H1 (cell line): ENCODE measurements around the gene UHRF2. TPM values are rescaled to one million over a fixed set of nuclear protein-coding genes. Genes with fewer than 3 reads are reported as not detected.

Experiments used
- CTCF ChIA-PET: fragments of 300-600 bp; sonication (Branson Sonifier 250); formaldehyde crosslinking; loops from one replicate; lab custom pipeline; 2021; ENCODE audit not compliant: partially characterized antibody; lab: Charles Lee
- POLR2A ChIA-PET: fragments of 300-600 bp; sonication (Branson Sonifier 250); formaldehyde crosslinking; loops from one replicate; lab custom pipeline; 2021; ENCODE audit warnings: inconsistent platforms; ENCODE audit not compliant: partially characterized antibody; lab: Charles Lee
- DNase-seq, 2 experiments: peaks; one replicate each; pipeline versions ENCODE4 v3.0.0 to v3.0.0-alpha.2; 2010 to 2022; ENCODE audit warnings: low spot score in 2 of 2, low read depth in 1 of 2, mixed read lengths in 1 of 2
- FAIRE-seq: peaks from 2 replicates; lab custom pipeline; 2011; peaks lifted over from hg19 to GRCh38; lab: Jason Lieb, UNC
- H2AFZ ChIP-seq: 2 replicates; pipeline ENCODE4 v1.8.1; 2012; ENCODE audit warnings: low read length, inconsistent platforms
- H2AK5ac ChIP-seq: 2 replicates; pipeline ENCODE4 v1.6.1; 2013; ENCODE audit warnings: low read depth, low read length
- H2BK120ac ChIP-seq: replicated peaks from 2 replicates; pipeline ENCODE3; 2013; ENCODE audit warnings: low read depth, low read length, inconsistent platforms
- H2BK12ac ChIP-seq: 2 replicates; pipeline ENCODE4 v1.6.1; 2013; ENCODE audit warnings: low read depth, low read length
- H2BK15ac ChIP-seq: 2 replicates; pipeline ENCODE4 v1.6.1; 2013; ENCODE audit warnings: low read length
- H2BK20ac ChIP-seq: 2 replicates; pipeline ENCODE4 v1.6.1; 2013; ENCODE audit warnings: low read length
- H2BK5ac ChIP-seq: 2 replicates; pipeline ENCODE4 v1.6.1; 2013; ENCODE audit warnings: low read depth, low read length
- H3K14ac ChIP-seq: 2 replicates; pipeline ENCODE4 v1.6.1; 2013; ENCODE audit warnings: inconsistent platforms; ENCODE audit not compliant: insufficient read length
- H3K18ac ChIP-seq: 2 replicates; pipeline ENCODE4 v1.6.1; 2013; ENCODE audit warnings: low read length; ENCODE audit errors: extremely low read depth
- H3K23ac ChIP-seq: 2 replicates; pipeline ENCODE4 v1.6.1; 2013; ENCODE audit warnings: inconsistent platforms; ENCODE audit not compliant: insufficient read length
- H3K23me2 ChIP-seq: 2 replicates; pipeline ENCODE4 v1.6.1; 2013; ENCODE audit warnings: low read depth, low read length
- H3K27ac ChIP-seq: 2 replicates; pipeline ENCODE4 v1.6.1; 2011; ENCODE audit warnings: low read depth, low read length, inconsistent platforms
- H3K27me3 ChIP-seq, 4 experiments: replicated peaks in 1 of 4; 1 replicate in 1 of 4; 2 replicates in 3 of 4; pipeline versions ENCODE4 v1.6.1 to v1.8.1; 2011 to 2013; ENCODE audit warnings: low read length in 3 of 4, mild to moderate bottlenecking in 3 of 4, inconsistent platforms in 2 of 4, mixed read lengths in 2 of 4, moderate library complexity in 1 of 4; ENCODE audit not compliant: control insufficient read depth in 3 of 4, insufficient read depth in 3 of 4; ENCODE audit errors: extremely low read depth in 1 of 4
- H3K36me3 ChIP-seq, 4 experiments: 2 replicates each; pipeline versions ENCODE4 v1.6.1 to v1.8.1; 2011 to 2013; ENCODE audit warnings: mild to moderate bottlenecking in 4 of 4, low read length in 3 of 4, moderate library complexity in 2 of 4, control low read depth in 1 of 4, inconsistent platforms in 1 of 4; ENCODE audit not compliant: insufficient read depth in 4 of 4, control insufficient read depth in 2 of 4
- H3K4ac ChIP-seq: replicated peaks from 2 replicates; pipeline ENCODE3; 2013; ENCODE audit warnings: low read length, low read depth, mixed read lengths, inconsistent platforms; ENCODE audit not compliant: insufficient read length
- H3K4me1 ChIP-seq, 4 experiments: replicated peaks in 1 of 4; 1 replicate in 1 of 4; 2 replicates in 3 of 4; pipeline versions ENCODE4 v1.6.1 to v1.8.1; 2011 to 2013; ENCODE audit warnings: low read length in 3 of 4, inconsistent platforms in 2 of 4, mixed read lengths in 1 of 4; ENCODE audit not compliant: insufficient read depth in 4 of 4, control insufficient read depth in 3 of 4
- H3K4me2 ChIP-seq, 2 experiments: 2 replicates each; pipeline versions ENCODE4 v1.6.1 to v1.8.1; 2011 to 2013; ENCODE audit warnings: low read depth in 2 of 2, low read length in 2 of 2, control low read depth in 1 of 2, inconsistent platforms in 1 of 2, mild to moderate bottlenecking in 1 of 2; ENCODE audit not compliant: insufficient read depth in 1 of 2
- H3K4me3 ChIP-seq, 4 experiments: fragments of 200-600, 300-600 bp in 1 of 4; sonication (generic), shearing (Covaris generic), sonication (Bioruptor Twin) in 1 of 4; 2 replicates each; pipeline versions ENCODE4 v1.5.1 to v1.8.1; 2011 to 2016; ENCODE audit warnings: low read length in 4 of 4, low read depth in 3 of 4, control low read depth in 2 of 4, inconsistent platforms in 2 of 4, mild to moderate bottlenecking in 2 of 4, mixed read lengths in 1 of 4, moderate library complexity in 1 of 4; ENCODE audit not compliant: insufficient read depth in 2 of 4; ENCODE audit errors: extremely low read depth in 1 of 4
- H3K56ac ChIP-seq: replicated peaks from 2 replicates; pipeline ENCODE3; 2013; ENCODE audit warnings: low read depth, mild to moderate bottlenecking, mixed read lengths, low read length, inconsistent platforms; ENCODE audit not compliant: insufficient read length
- H3K79me1 ChIP-seq: 2 replicates; pipeline ENCODE4 v1.6.1; 2013; ENCODE audit warnings: low read depth, low read length, control low read depth
- H3K79me2 ChIP-seq, 2 experiments: 2 replicates each; pipeline versions ENCODE4 v1.6.1 to v1.8.1; 2012 to 2013; ENCODE audit warnings: low read length in 2 of 2, mild to moderate bottlenecking in 2 of 2, inconsistent platforms in 1 of 2; ENCODE audit not compliant: insufficient read depth in 2 of 2, control insufficient read depth in 1 of 2
- H3K9ac ChIP-seq, 4 experiments: replicated peaks in 1 of 4; 1 replicate in 1 of 4; 2 replicates in 3 of 4; pipeline versions ENCODE4 v1.6.1 to v1.8.1; 2011 to 2013; ENCODE audit warnings: low read depth in 3 of 4, low read length in 3 of 4, control low read depth in 2 of 4, mild to moderate bottlenecking in 2 of 4, moderate library complexity in 2 of 4, inconsistent platforms in 1 of 4; ENCODE audit errors: extremely low read depth in 1 of 4
- H3K9me3 ChIP-seq, 2 experiments: 2 replicates each; pipeline versions ENCODE4 v1.6.1 to v1.8.1; 2012 to 2013; ENCODE audit warnings: mild to moderate bottlenecking in 2 of 2, moderate library complexity in 2 of 2, control low read depth in 1 of 2, inconsistent platforms in 1 of 2, low read depth in 1 of 2, low read length in 1 of 2, mixed read lengths in 1 of 2; ENCODE audit not compliant: insufficient read depth in 2 of 2
- H4K20me1 ChIP-seq, 2 experiments: replicated peaks in 1 of 2; 2 replicates each; pipeline versions ENCODE3 to v1.8.1; 2011 to 2013; ENCODE audit warnings: inconsistent platforms in 2 of 2, low read length in 2 of 2, mild to moderate bottlenecking in 1 of 2; ENCODE audit not compliant: insufficient read depth in 2 of 2, control insufficient read depth in 1 of 2
- H4K5ac ChIP-seq: 2 replicates; pipeline ENCODE4 v1.6.1; 2013; ENCODE audit warnings: low read length, low read depth, mixed read lengths, inconsistent platforms; ENCODE audit not compliant: insufficient read length
- H4K8ac ChIP-seq: 2 replicates; pipeline ENCODE4 v1.8.0; 2013; ENCODE audit warnings: mild to moderate bottlenecking, moderate library complexity, low read length, inconsistent platforms; ENCODE audit not compliant: insufficient read depth; ENCODE audit errors: extremely low read depth
- H4K91ac ChIP-seq: replicated peaks from 2 replicates; pipeline ENCODE3; 2013; ENCODE audit warnings: low read length, mixed read lengths, inconsistent platforms; ENCODE audit not compliant: insufficient read length
- ASH2L ChIP-seq: fragments of 200-600, 300-600 bp; sonication (generic); IDR thresholded peaks from one replicate; pipeline ENCODE4 v1.7.1; 2017; ENCODE audit warnings: low read length
- TBP ChIP-seq: IDR thresholded peaks from 2 replicates; pipeline ENCODE4 v1.6.1; 2011; ENCODE audit warnings: low read depth, low read length, improper control_type of control experiment
- WGBS, 2 experiments: shearing (Covaris generic) in 1 of 2; methylation state at CpG; one replicate each; pipeline versions ENCODE4 v1.1.6 to v1.1.7; 2013 to 2015; ENCODE audit warnings: low lambda C conversion rate in 2 of 2, mixed read lengths in 2 of 2, inconsistent platforms in 1 of 2, low coverage in 1 of 2, missing lambda C conversion rate in 1 of 2; ENCODE audit not compliant: insufficient replicate concordance in 2 of 2, insufficient coverage in 1 of 2, insufficient read length in 1 of 2; ENCODE audit errors: extremely low coverage in 1 of 2, missing lambda C conversion rate in 1 of 2; 5-methylcytosine and 5-hydroxymethylcytosine counted together
- polyA plus RNA-seq, 7 experiments: library from polyadenylated mRNA; depleted of rRNA in 3 of 7; stranded (reverse) in 5 of 7; unstranded in 2 of 7; fragments of >200 nt in 5 of 7; fragments of 200-250 nt in 2 of 7; gene quantifications; 1 replicate in 5 of 7; 2 replicates in 1 of 7; 4 replicates in 1 of 7; pipeline versions ENCODE4 v1.2.1 to v1.2.3, GENCODE V29; 2011 to 2013; ENCODE audit warnings: missing spikeins in 2 of 7, mixed read lengths in 2 of 7
- total RNA-seq: library from RNA; stranded (reverse); fragmentation: NEBNext Ultra II Directional; extraction: Animal tissue kit (Norgen Biotek cat#: 25700); gene quantifications from 2 replicates; pipeline ENCODE4 v1.2.1, GENCODE V29; 2021

Gene UHRF2
- total and polyA plus RNA-seq, 2 of the 8 experiments (the other 6 are each of a cell fraction or from before 2014, with no cell fraction given) = 31.8 to 48.0 TPM

DNA sequence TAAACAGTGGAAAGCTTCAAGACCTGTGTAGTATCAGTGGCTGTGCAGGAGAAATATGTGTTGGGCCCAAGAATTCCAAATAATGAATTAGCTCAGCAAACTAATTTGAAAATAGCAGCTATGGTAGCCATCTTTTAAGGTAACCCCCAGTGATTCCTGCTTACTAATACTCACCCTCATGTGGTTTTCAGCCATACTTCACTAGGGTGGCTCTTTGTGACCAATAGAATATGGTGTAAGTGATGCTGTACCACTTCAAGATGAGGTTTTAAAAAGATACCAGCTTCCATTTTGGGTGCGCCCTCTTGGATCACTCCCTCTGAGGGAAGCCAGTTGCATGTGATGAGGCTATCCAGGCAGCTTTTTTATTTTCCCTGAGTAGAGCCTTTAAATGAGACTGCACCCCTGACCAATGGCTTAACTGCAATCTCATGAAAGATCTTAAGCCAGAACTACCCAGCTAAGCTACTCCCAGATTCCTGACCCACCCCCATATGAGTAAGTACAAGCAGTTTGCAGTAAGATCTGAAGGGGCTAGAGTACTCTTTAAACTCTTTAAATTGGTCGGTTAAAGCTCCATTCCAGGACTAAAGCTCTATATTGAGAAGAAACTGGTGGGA is 58.3 kb downstream of the UHRF2 start:
- peaks cover 0 to 12% (median 1%) of the 10 kb centered on the region in 4 experiments; a peak in 2 of 8 replicates for H3K36me3 ChIP-seq
- 78% methylated on average over 2 of the region's 2 CpGs; no CpG with 5 or more reads in 1 of the 2 experiments for WGBS, 2 experiments
- no peak overlapping the region for H2BK15ac ChIP-seq
- no peak overlapping the region for H3K56ac ChIP-seq
- H3K9me3 ChIP-seq = no peaks in the 10 kb centered on the region
- H2BK5ac ChIP-seq = no peak overlapping the region
- H2BK20ac ChIP-seq = no peak overlapping the region
- H2AK5ac ChIP-seq = no peak overlapping the region
- ChIA-PET CTCF (interaction anchor here (0.8 to 0.9 kb wide), 2 partner anchors 10 to 116 kb away, joined by 3 to 4 read pairs; no protein-coding TSS in a partner anchor), POLR2A (interaction anchor here (1.5 kb wide), 1 partner anchor 58 kb away, joined by 5 read pairs; the partner anchor contains the start of gene UHRF2)
- no peak overlapping the region for H4K5ac ChIP-seq
- no peak overlapping the region for H3K14ac ChIP-seq
- H3K79me1 ChIP-seq = no peaks in the 10 kb centered on the region
- H3K23ac ChIP-seq = no peak overlapping the region
- no peak overlapping the region for H3K18ac ChIP-seq
- H4K91ac ChIP-seq = no peak overlapping the region
- H2AFZ ChIP-seq = no peak overlapping the region
- no peak for DNase-seq
- no peak overlapping the region for H3K9ac ChIP-seq
- H4K8ac ChIP-seq = no peak overlapping the region
- no peaks in the 10 kb centered on the region for H3K23me2 ChIP-seq
- peaks cover 0 to 3% of the 10 kb centered on the region in 2 experiments for H4K20me1 ChIP-seq
- no peaks in the 10 kb centered on the region for H3K27me3 ChIP-seq
- no peak overlapping the region for H3K4me3 ChIP-seq
- H2BK12ac ChIP-seq = no peak overlapping the region
- no peak overlapping the region for H2BK120ac ChIP-seq
- H3K79me2 ChIP-seq = peaks cover 0 to 33% of the 10 kb centered on the region in 2 experiments; a peak in 2 of 4 replicates
- H3K4ac ChIP-seq = no peak overlapping the region
- no peak for FAIRE-seq
- no peak overlapping the region for H3K4me2 ChIP-seq
- H3K27ac ChIP-seq = no peak overlapping the region
- H3K4me1 ChIP-seq = no peaks in the 10 kb centered on the region; a peak in 1 of 7 replicates
- no peak for TF ChIP-seq TBP
- no peak for TF ChIP-seq ASH2L
